Upper lobe of left lung (tissue), 6 donors: ENCODE measurements around the gene STX3. TPM values are rescaled to one million over a fixed set of nuclear protein-coding genes. Genes with fewer than 3 reads are reported as not detected.

Experiments
- ATAC-seq, 2 donors: fragments of 200-7000 bp; cut with Tn5 transposase; one replicate each; pipeline ENCODE4 v1.9.1; 2022; ENCODE audit warnings: mild to moderate bottlenecking in 2 of 2, moderate library complexity in 2 of 2; ENCODE audit not compliant: low FRiP score in 2 of 2
- DNase-seq, 2 donors: peaks; one replicate each; pipeline ENCODE4 v3.0.0-alpha.2; 2019 to 2020
- H3K27ac ChIP-seq, 4 donors: fragments of 200-600 bp; sonication (generic); one replicate each; pipeline ENCODE4 v1.5.1; 2016 to 2019
- H3K27me3 ChIP-seq, 4 donors: fragments of 200-600 bp; sonication (generic); one replicate each; pipeline ENCODE4 v1.5.1; 2017 to 2019
- H3K36me3 ChIP-seq, 4 donors: fragments of 200-600 bp; sonication (generic); one replicate each; pipeline ENCODE4 v1.5.1; 2016 to 2019
- H3K4me1 ChIP-seq, 4 donors: fragments of 200-600 bp; sonication (generic); one replicate each; pipeline ENCODE4 v1.5.1; 2018 to 2019
- H3K4me3 ChIP-seq, 4 donors: fragments of 200-600 bp; sonication (generic); one replicate each; pipeline ENCODE4 v1.5.1; 2017 to 2019; ENCODE audit warnings: mild to moderate bottlenecking in 2 of 4, moderate library complexity in 1 of 4
- H3K9me3 ChIP-seq, 4 donors: fragments of 200-600 bp; sonication (generic); one replicate each; pipeline ENCODE4 v1.5.1; 2018 to 2019
- EP300 ChIP-seq, 4 donors: sonication (generic); formaldehyde crosslinking; IDR thresholded peaks; one replicate each; pipeline ENCODE4 v1.5.1; 2017; ENCODE audit warnings: antibody characterized with exemption in 4 of 4, control low read depth in 2 of 4
- POLR2A ChIP-seq, 4 donors: fragments of 450-650 bp; IDR thresholded peaks; one replicate each; pipeline ENCODE4 v1.5.1; 2016 to 2017; ENCODE audit warnings: antibody characterized with exemption in 4 of 4, mild to moderate bottlenecking in 2 of 4
- POLR2AphosphoS5 ChIP-seq, 2 donors: sonication (generic); formaldehyde crosslinking; IDR thresholded peaks; one replicate each; pipeline ENCODE4 v1.5.1; 2017; ENCODE audit warnings: antibody characterized with exemption in 2 of 2
- WGBS, 2 donors: methylation state at CpG; one replicate each; pipeline ENCODE4 v1.1.5; 2017 to 2018; 5-methylcytosine and 5-hydroxymethylcytosine counted together
- total RNA-seq, 6 donors: library from RNA; depleted of rRNA in 4 of 6; stranded (reverse); fragments of >200 nt in 4 of 6; gene quantifications; one replicate each; pipeline versions ENCODE4 v1.1.0 to v1.2.1, GENCODE V29; 2016 to 2021
- TF ChIP-seq, protein P1 (sequence below), 6 experiments: fragments of 450-650 bp in 4 of 6; fragments of 200-600 bp in 2 of 6; sonication (generic) in 2 of 6; IDR thresholded peaks; one replicate each; pipeline ENCODE4 v1.5.1; 2016 to 2019; ENCODE audit warnings: antibody characterized with exemption in 6 of 6
- donor health status: DM: no; HTN: no; CAD: no; lungs with moderate emphysema.
- donor health status: DM: no; HTN: yes; CAD: no; lungs with severe emphysema.

Gene STX3
- total RNA-seq, 6 donors from 2014 or later: 65.0 to 145 (median 135) TPM

DNA sequence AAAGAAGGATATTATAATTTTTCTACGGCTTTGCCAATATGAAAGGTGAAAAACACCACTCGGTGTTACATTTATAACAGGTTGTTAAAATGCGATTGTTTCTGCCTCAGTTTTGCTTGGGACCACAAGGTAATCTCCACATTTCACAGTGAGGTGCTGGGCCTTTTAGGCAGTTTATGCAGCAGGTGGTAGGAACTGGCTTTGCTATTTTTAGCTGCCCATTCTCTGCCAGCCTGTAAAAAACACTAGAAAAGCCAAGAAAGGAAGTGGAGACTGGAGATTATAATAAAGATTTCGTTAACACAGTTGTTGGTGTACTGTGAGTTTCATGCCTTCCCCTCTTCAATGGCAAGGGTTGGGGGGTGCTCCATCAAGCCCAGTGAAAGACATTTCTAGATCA lies 63.4 kb downstream of the STX3 start:
- WGBS, 2 donors: 58 to 69% methylated on average over 4 of the region's 4 CpGs
- Histone ChIP-seq H3K9me3 (no peaks in the 10 kb centered on the region), H3K4me3 (no peak overlapping the region), H3K27me3 (no peaks in the 10 kb centered on the region), H3K27ac (no peak overlapping the region), H3K4me1 (peaks cover 0 to 6% (median 0%) of the 10 kb centered on the region in 4 donors), H3K36me3 (no peaks in the 10 kb centered on the region)
- DNase-seq (no peak), ATAC-seq (no peak)
- TF ChIP-seq, protein P1, sequence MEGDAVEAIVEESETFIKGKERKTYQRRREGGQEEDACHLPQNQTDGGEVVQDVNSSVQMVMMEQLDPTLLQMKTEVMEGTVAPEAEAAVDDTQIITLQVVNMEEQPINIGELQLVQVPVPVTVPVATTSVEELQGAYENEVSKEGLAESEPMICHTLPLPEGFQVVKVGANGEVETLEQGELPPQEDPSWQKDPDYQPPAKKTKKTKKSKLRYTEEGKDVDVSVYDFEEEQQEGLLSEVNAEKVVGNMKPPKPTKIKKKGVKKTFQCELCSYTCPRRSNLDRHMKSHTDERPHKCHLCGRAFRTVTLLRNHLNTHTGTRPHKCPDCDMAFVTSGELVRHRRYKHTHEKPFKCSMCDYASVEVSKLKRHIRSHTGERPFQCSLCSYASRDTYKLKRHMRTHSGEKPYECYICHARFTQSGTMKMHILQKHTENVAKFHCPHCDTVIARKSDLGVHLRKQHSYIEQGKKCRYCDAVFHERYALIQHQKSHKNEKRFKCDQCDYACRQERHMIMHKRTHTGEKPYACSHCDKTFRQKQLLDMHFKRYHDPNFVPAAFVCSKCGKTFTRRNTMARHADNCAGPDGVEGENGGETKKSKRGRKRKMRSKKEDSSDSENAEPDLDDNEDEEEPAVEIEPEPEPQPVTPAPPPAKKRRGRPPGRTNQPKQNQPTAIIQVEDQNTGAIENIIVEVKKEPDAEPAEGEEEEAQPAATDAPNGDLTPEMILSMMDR (IDR thresholded peaks at IDR 0.05): no peak
- TF ChIP-seq POLR2AphosphoS5 (IDR thresholded peaks at IDR 0.05) (no peak), POLR2A (IDR thresholded peaks at IDR 0.05) (no peak)

DNA sequence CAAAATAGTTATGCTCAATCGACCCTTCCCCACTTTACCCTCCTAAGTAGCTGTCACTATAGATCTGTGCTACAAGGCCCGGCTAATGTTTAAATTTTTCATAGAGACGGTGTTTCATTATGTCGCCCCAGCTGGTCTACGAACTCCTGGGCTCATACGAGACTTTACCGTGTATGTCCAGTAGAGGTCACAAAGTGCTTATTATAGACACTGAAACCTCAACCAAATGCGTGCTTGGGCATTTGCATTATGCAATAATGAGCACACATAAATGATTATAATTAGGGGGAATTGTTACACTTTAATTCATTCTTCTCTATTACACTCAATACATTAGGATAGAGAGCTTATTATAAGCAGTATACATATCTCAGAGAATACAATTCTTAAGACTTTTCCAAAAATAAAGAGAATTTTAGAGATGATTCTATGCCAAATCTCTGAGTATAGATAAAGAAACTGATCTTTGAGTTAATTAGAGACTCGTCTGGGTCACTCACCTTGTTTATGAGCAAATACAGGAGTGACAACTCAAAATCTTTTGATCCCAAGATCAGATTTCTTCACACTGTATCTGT lies 67.9 kb downstream of the STX3 start:
- no peak for TF ChIP-seq POLR2A (IDR thresholded peaks at IDR 0.05)
- TF ChIP-seq EP300 (IDR thresholded peaks at IDR 0.05): no peak
- TF ChIP-seq, protein P1 (IDR thresholded peaks at IDR 0.05): peak; percentile 20 to 69 (median 52)
- Histone ChIP-seq H3K9me3 (no peaks in the 10 kb centered on the region), H3K27ac (no peak overlapping the region), H3K4me3 (no peak overlapping the region), H3K27me3 (no peaks in the 10 kb centered on the region), H3K4me1 (peaks cover 0 to 6% (median 0%) of the 10 kb centered on the region in 4 donors), H3K36me3 (no peaks in the 10 kb centered on the region)
- 4 to 6% methylated on average over 9 of the region's 9 CpGs for WGBS, 2 donors
- peak in 1 of 2 donors; percentile 41 for DNase-seq
- ATAC-seq: peak; percentile 77 to 79

DNA sequence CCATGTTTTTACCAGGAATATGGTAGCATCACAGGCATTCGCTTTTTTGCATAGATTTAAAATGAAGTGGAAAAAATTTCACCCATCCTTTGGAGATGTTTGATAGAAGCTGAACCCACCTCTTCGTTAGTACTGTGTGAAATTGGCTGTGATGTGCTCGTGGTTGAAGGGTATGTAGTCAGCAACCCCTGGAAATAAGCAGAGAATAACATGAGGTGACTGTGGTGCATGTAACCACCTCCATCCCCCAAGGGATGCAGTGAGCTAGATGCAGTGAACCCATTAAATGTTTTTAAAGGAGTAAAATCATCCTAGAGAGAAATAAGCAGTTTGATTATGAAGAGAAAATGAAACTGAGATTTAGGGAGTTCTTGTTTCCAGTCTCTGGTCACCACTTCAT lies 74.2 kb downstream of the STX3 start:
- TF ChIP-seq, protein P1 (IDR thresholded peaks at IDR 0.05): no peak
- TF ChIP-seq POLR2A (IDR thresholded peaks at IDR 0.05) (no peak), EP300 (IDR thresholded peaks at IDR 0.05) (no peak), POLR2AphosphoS5 (IDR thresholded peaks at IDR 0.05) (no peak)
- Histone ChIP-seq H3K4me3 (no peak overlapping the region), H3K36me3 (no peaks in the 10 kb centered on the region), H3K27me3 (no peaks in the 10 kb centered on the region), H3K4me1 (no peaks in the 10 kb centered on the region), H3K9me3 (no peaks in the 10 kb centered on the region), H3K27ac (no peak overlapping the region)
- no peak for DNase-seq
- WGBS, 2 donors: 85 to 87% methylated on average over 3 of the region's 3 CpGs
- ATAC-seq: no peak

DNA sequence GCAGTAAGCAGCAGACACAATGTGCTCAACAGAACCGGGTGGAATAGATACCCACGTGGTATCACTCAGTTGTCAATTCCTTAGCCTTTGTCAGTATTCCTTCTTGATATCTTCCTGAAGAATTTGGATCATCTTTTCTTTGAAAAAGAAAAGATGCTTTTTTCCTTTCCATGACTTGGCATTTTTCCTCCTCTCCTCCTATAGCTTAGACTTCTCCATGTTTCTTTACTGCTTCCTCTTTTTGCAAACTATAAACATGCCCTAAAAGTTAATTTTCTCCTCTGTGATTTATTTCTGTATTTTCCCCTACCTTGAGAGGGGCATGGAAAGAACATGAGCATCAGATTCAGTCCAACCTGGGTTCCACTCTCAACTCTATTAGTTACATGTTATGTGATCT lies 78.4 kb downstream of the STX3 start:
- no peaks in the 10 kb centered on the region for H3K27me3 ChIP-seq
- WGBS, 2 donors: 80 to 91% methylated on average over 2 of the region's 2 CpGs
- H3K36me3 ChIP-seq: no peaks in the 10 kb centered on the region
- H3K27ac ChIP-seq: no peak overlapping the region
- no peak for DNase-seq
- no peaks in the 10 kb centered on the region for H3K4me1 ChIP-seq
- ATAC-seq: no peak
- H3K9me3 ChIP-seq: no peaks in the 10 kb centered on the region
- TF ChIP-seq POLR2AphosphoS5 (IDR thresholded peaks at IDR 0.05) (no peak), POLR2A (IDR thresholded peaks at IDR 0.05) (no peak), EP300 (IDR thresholded peaks at IDR 0.05) (no peak)
- TF ChIP-seq, protein P1 (IDR thresholded peaks at IDR 0.05): no peak
- no peak overlapping the region for H3K4me3 ChIP-seq

DNA sequence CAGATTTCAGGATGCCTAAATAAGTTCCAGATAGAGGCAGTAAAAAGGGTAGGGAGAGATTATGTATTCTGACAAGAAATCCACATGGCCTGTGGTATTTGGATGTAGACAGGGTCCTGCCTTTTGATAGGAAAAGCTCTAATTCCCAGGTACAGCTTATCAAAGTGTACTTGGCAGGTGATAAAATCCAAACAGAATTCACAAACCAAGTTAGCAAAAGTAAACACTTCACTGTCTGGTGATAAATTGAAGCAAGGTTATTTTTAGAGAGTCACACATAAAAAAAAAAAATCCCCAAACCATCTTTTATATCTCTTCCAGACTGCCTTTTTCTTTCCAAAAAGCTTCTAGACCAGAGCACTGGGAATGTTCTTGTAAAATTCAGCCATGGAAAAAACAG lies 84.4 kb downstream of the STX3 start:
- no peaks in the 10 kb centered on the region for H3K9me3 ChIP-seq
- no peaks in the 10 kb centered on the region for H3K4me1 ChIP-seq
- DNase-seq (no peak), ATAC-seq (no peak)
- TF ChIP-seq POLR2AphosphoS5 (IDR thresholded peaks at IDR 0.05) (no peak), EP300 (IDR thresholded peaks at IDR 0.05) (no peak), POLR2A (IDR thresholded peaks at IDR 0.05) (no peak)
- TF ChIP-seq, protein P1 (IDR thresholded peaks at IDR 0.05): no peak
- no peaks in the 10 kb centered on the region for H3K27me3 ChIP-seq
- no peak overlapping the region for H3K27ac ChIP-seq
- H3K4me3 ChIP-seq: no peak overlapping the region
- no peaks in the 10 kb centered on the region for H3K36me3 ChIP-seq
